Spleen (tissue), 11 donors: ENCODE measurements around the gene DNAH17. TPM values are rescaled to one million over a fixed set of nuclear protein-coding genes. Genes with fewer than 3 reads are reported as not detected.
A peak's percentile ranks its signal among the peaks of the same experiment; 100 is the strongest.

Experiments
- DNase-seq: peaks from one replicate; pipeline ENCODE4 v3.0.0-alpha.2; 2020
- H3K27ac ChIP-seq, 8 donors: fragments of 200-600 bp; sonication (generic) in 7 of 8; 1 replicate in 4 of 8; 2 replicates in 4 of 8; pipeline versions ENCODE4 v1.5.0 to v1.8.0; 2016 to 2021; ENCODE audit warnings: inconsistent platforms in 4 of 8, mild to moderate bottlenecking in 4 of 8, moderate library complexity in 1 of 8
- H3K27me3 ChIP-seq, 7 donors: fragments of 200-600 bp; sonication (generic) in 6 of 7; replicated peaks in 1 of 7; 1 replicate in 4 of 7; 2 replicates in 3 of 7; pipeline versions ENCODE4 v1.5.0 to v1.8.0; 2016 to 2021; ENCODE audit warnings: inconsistent platforms in 3 of 7, mild to moderate bottlenecking in 1 of 7
- H3K36me3 ChIP-seq, 6 donors: fragments of 200-600 bp; sonication (generic) in 5 of 6; 1 replicate in 4 of 6; 2 replicates in 2 of 6; pipeline versions ENCODE4 v1.5.0 to v1.8.0; 2016 to 2021; ENCODE audit warnings: inconsistent platforms in 2 of 6
- H3K4me1 ChIP-seq, 6 donors: fragments of 200-600 bp; sonication (generic) in 5 of 6; 1 replicate in 3 of 6; 2 replicates in 3 of 6; pipeline versions ENCODE4 v1.5.0 to v1.8.0; 2016 to 2021; ENCODE audit warnings: inconsistent platforms in 3 of 6
- H3K4me3 ChIP-seq, 8 donors: fragments of 200-600 bp; sonication (generic) in 7 of 8; 1 replicate in 4 of 8; 2 replicates in 4 of 8; pipeline versions ENCODE4 v1.5.0 to v1.8.0; 2016 to 2021; ENCODE audit warnings: inconsistent platforms in 4 of 8, mild to moderate bottlenecking in 4 of 8, moderate library complexity in 2 of 8
- H3K9me3 ChIP-seq, 8 donors: fragments of 200-600 bp; sonication (generic) in 7 of 8; 1 replicate in 4 of 8; 2 replicates in 4 of 8; pipeline versions ENCODE4 v1.5.0 to v1.8.0; 2016 to 2021; ENCODE audit warnings: inconsistent platforms in 4 of 8
- POLR2A ChIP-seq, 3 donors: fragments of 450-650 bp; IDR thresholded peaks; one replicate each; pipeline ENCODE4 v1.5.1; 2017; ENCODE audit warnings: antibody characterized with exemption in 3 of 3, mild to moderate bottlenecking in 1 of 3
- POLR2AphosphoS5 ChIP-seq, 3 donors: sonication (generic); formaldehyde crosslinking; IDR thresholded peaks; one replicate each; pipeline ENCODE4 v1.5.1; 2017; ENCODE audit warnings: antibody characterized with exemption in 3 of 3
- WGBS, 5 donors: extraction: QIAGEN DNeasy Blood & Tissue Kit in 3 of 5; methylation state at CpG; one replicate each; pipeline versions ENCODE4 v1.1.5 to v1.1.7; 2013 to 2018; 5-methylcytosine and 5-hydroxymethylcytosine counted together
- intact Hi-C: fragments of 100-400 bp; cut with DNase I; formaldehyde crosslinking; loops from one replicate; pipeline ENCODE4 v1.15.0; 2023; ENCODE audit warnings: low total_unique reads
- polyA plus RNA-seq, 3 donors: library from polyadenylated mRNA; stranded (reverse); fragments of 200-250 nt; gene quantifications; one replicate each; pipeline ENCODE4 v1.2.1, GENCODE V29; 2013
- total RNA-seq, 7 donors: library from RNA; depleted of rRNA in 3 of 7; stranded (reverse); fragments of >200 nt in 3 of 7; fragmentation: NEBNext Ultra II Directional in 4 of 7; extraction: Animal tissue kit (Norgen Biotek cat#: 25700) in 4 of 7; gene quantifications; one replicate each; pipeline versions ENCODE4 v1.1.0 to v1.2.1, GENCODE V29; 2016 to 2021
- TF ChIP-seq, protein P1 (sequence below), 11 experiments: fragments of 200-600 bp in 7 of 11; fragments of 450-650 bp in 4 of 11; sonication (generic) in 4 of 11; IDR thresholded peaks in 8 of 11; conservative IDR thresholded peaks in 3 of 11; 1 replicate in 7 of 11; 2 replicates in 4 of 11; pipeline versions ENCODE4 v1.4.0 to v1.8.0; 2016 to 2021; ENCODE audit warnings: antibody characterized with exemption in 11 of 11, inconsistent platforms in 4 of 11, mild to moderate bottlenecking in 1 of 11
- donor health status: healthy with polysubstance abuse.
- donor health status: DM: no; HTN: no; CAD: no; lungs with moderate emphysema.
- donor health status: DM: no; HTN: no; CAD: no.
- donor health status: Bipolar disorder and iron deficiency.
- donor health status: healthy.
- donor health status: DM: no; HTN: no; CAD: no.
- donor health status: DM: yes; HTN: yes; CAD: no.

The DNAH17 gene
- total and polyA plus RNA-seq, 10 donors: 0.06 to 1.0 (median 0.72) TPM; not detected in 1

- Histone ChIP-seq H3K27me3 (no peaks in the 10 kb centered on the region), H3K36me3 (peaks cover 0 to 65% (median 54%) of the 10 kb centered on the region in 6 donors), H3K4me3 (no peak overlapping the region), H3K9me3 (no peaks in the 10 kb centered on the region), H3K4me1 (peaks cover 0 to 22% (median 4%) of the 10 kb centered on the region in 6 donors), H3K27ac (no peak overlapping the region)
- intact Hi-C loops: loop anchor here (5.0 kb wide), 1 partner anchor 142 kb away; no protein-coding TSS in a partner anchor
- no peak for DNase-seq
- TF ChIP-seq POLR2A (IDR thresholded peaks at IDR 0.05) (no peak), POLR2AphosphoS5 (IDR thresholded peaks at IDR 0.05) (no peak)
- TF ChIP-seq, protein P1, sequence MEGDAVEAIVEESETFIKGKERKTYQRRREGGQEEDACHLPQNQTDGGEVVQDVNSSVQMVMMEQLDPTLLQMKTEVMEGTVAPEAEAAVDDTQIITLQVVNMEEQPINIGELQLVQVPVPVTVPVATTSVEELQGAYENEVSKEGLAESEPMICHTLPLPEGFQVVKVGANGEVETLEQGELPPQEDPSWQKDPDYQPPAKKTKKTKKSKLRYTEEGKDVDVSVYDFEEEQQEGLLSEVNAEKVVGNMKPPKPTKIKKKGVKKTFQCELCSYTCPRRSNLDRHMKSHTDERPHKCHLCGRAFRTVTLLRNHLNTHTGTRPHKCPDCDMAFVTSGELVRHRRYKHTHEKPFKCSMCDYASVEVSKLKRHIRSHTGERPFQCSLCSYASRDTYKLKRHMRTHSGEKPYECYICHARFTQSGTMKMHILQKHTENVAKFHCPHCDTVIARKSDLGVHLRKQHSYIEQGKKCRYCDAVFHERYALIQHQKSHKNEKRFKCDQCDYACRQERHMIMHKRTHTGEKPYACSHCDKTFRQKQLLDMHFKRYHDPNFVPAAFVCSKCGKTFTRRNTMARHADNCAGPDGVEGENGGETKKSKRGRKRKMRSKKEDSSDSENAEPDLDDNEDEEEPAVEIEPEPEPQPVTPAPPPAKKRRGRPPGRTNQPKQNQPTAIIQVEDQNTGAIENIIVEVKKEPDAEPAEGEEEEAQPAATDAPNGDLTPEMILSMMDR (IDR thresholded peaks at IDR 0.05 in 8 of 11, conservative IDR thresholded peaks at IDR 0.05 in 3 of 11): no peak
- WGBS, 5 donors: 79 to 84% (median 82%) methylated on average over 10 of the region's 10 CpGs
Measured at GRCh38 chr17:78429618-78429995, 147.6 kb downstream of the DNAH17 start.

DNA sequence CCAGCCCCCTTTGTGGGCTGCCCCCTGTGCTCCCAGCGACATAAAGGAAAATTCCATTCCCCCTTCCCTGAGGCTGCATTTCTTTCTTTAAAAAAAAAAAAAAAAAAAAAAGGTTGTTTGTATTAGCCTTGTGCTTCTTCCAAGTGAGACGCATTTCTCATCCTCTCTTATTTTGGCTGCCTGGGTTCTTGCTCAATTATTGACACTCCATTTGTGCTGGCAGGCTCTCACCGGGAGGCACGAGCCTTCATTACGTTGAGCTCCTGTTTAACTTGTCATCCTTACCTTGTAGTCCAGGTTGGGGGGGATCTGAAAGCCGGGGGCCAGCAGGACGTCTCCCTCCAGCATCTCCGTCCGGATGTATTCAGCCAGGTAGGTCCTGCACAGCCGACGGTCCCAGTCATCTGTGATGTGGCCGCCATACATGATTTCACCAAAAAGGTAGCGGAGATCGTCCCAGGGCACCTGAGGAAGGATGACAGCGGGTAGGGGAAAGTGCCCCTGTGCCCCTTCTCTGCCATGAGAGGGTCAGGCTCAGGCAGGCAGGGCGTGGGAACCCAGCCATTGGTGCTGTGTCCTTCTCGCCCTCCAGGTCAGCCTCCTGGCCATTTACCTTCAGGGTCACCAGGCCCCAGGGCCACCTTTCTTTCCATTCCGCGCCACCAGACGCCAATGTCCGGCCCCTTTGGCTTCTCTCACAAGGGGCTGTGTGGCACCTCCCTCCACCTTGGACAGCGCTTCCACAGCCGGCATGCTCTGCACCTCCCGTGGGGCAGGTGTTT, 148.2 kb downstream of the DNAH17 start:
- Histone ChIP-seq H3K4me3 (no peak overlapping the region), H3K36me3 (peaks cover 0 to 71% (median 60%) of the 10 kb centered on the region in 6 donors), H3K4me1 (peaks cover 0 to 28% (median 7%) of the 10 kb centered on the region in 6 donors), H3K27me3 (no peaks in the 10 kb centered on the region), H3K27ac (no peak overlapping the region), H3K9me3 (no peaks in the 10 kb centered on the region)
- no peak for DNase-seq
- WGBS, 5 donors: 90 to 94% (median 91%) methylated on average over 24 of the region's 24 CpGs
- peak; percentile 20 to 73 (median 29) for TF ChIP-seq POLR2AphosphoS5 (IDR thresholded peaks at IDR 0.05)
- TF ChIP-seq POLR2A (IDR thresholded peaks at IDR 0.05): no peak
- TF ChIP-seq, protein P1 (IDR thresholded peaks at IDR 0.05 in 8 of 11, conservative IDR thresholded peaks at IDR 0.05 in 3 of 11): no peak
- intact Hi-C loops: loop anchor here (5.0 kb wide), 1 partner anchor 142 kb away; no protein-coding TSS in a partner anchor

DNA sequence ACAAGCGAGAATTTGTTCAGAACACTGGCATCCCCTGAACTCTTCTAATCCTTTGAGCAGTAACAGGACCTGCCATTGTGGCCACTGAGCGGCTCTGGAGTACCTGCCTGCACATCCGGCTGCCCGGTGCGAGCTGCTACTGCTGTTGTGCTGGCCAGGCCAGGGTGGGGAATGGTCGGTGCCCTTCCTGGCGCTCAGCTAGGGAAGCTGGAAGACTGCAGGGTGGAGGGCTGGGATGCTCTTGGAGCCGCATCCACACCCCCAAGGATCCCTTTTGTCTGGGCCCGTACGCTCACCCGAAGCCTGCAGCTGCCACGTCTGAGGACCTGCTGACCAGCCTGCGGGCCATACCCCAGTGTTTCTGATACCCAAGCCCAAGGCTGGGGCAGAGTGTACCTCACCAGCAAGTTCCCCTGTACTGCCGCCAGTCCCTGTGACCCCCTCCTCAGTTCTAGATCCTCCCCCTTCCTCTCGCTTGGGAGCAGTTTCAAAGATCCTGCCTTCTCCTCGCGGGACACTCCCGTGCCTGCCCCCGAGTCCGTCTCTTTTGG, 149.1 kb downstream of the DNAH17 start:
- Histone ChIP-seq H3K4me3 (no peak overlapping the region), H3K27me3 (no peaks in the 10 kb centered on the region), H3K27ac (no peak overlapping the region), H3K4me1 (peaks cover 0 to 37% (median 12%) of the 10 kb centered on the region in 6 donors), H3K9me3 (no peaks in the 10 kb centered on the region), H3K36me3 (peaks cover 0 to 80% (median 69%) of the 10 kb centered on the region in 6 donors)
- WGBS, 5 donors: 92 to 95% (median 93%) methylated on average over 18 to 20 of the region's 20 CpGs
- intact Hi-C loops: loop anchor here (5.0 kb wide), 1 partner anchor 141 kb away; no protein-coding TSS in a partner anchor
- no peak for DNase-seq
- TF ChIP-seq, protein P1 (IDR thresholded peaks at IDR 0.05 in 8 of 11, conservative IDR thresholded peaks at IDR 0.05 in 3 of 11): no peak
- TF ChIP-seq POLR2A (IDR thresholded peaks at IDR 0.05): no peak
- peak in 1 of 3 donors; percentile 73 for TF ChIP-seq POLR2AphosphoS5 (IDR thresholded peaks at IDR 0.05)

GRCh38 chr17:78427140-78427539, 150.1 kb downstream of the DNAH17 start:
- 92 to 96% (median 95%) methylated on average over 10 to 11 of the region's 11 CpGs for WGBS, 5 donors
- intact Hi-C loops: loop anchor here (5.0 kb wide), 1 partner anchor 140 kb away; no protein-coding TSS in a partner anchor
- no peak overlapping the region for H3K27ac ChIP-seq
- H3K27me3 ChIP-seq: no peaks in the 10 kb centered on the region
- peaks cover 0 to 40% (median 18%) of the 10 kb centered on the region in 6 donors for H3K4me1 ChIP-seq
- H3K9me3 ChIP-seq: no peaks in the 10 kb centered on the region
- H3K4me3 ChIP-seq: no peak overlapping the region
- peak in 2 of 3 donors; percentile 4 to 58 for TF ChIP-seq POLR2AphosphoS5 (IDR thresholded peaks at IDR 0.05)
- TF ChIP-seq, protein P1 (IDR thresholded peaks at IDR 0.05 in 8 of 11, conservative IDR thresholded peaks at IDR 0.05 in 3 of 11): no peak
- H3K36me3 ChIP-seq: peaks cover 0 to 90% (median 76%) of the 10 kb centered on the region in 6 donors
- no peak for DNase-seq
